ENCODE results near the gene FICD. TPM values are rescaled to one million over a fixed set of nuclear protein-coding genes. Genes with fewer than 3 reads are reported as not detected.

Gene FICD
- total and polyA plus RNA-seq, 2 of the 13 experiments (the other 11 are each of a cell fraction or from before 2014, with no cell fraction given) = 0.99 to 3.0 TPM

DNA sequence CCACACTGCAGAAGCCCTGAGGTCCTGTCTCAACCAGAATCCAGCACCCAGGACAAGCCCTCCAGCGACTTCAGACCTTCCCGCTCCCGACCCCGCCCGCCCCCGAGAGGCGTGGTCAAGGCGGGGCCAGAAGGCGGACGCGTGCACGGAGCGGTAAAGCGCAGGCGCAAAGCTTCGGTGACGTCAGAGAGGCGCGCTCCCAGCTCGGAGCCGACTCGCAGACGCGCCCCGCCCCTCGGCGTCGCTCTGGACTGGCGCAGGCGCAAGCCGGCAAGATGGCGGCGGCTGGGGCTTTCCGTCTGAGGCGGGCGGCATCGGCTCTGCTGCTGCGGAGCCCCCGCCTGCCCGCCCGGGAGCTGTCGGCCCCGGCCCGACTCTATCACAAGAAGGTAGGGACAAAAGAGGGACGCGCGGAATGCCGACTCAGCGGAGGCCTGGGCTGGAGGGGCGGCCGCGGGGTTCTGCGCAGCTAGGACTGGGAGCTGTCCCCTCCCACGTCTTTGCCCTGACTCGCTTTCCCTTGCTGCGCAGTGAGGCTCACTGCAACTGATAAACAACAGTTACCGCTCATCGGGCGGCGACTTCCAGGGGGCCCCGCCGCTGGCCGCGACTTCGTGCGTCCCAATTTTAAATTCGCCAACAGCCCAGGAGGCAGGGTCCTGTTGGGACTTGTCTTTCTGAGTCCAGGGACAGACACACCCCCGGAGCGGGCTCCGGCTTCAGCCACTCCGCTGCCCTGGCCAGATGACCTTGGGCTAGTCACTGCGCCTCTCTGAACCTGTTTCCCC, 47.5 kb downstream of the FICD start, which contains the start of gene ISCU (continued):
- TF ChIP-seq, protein P1, sequence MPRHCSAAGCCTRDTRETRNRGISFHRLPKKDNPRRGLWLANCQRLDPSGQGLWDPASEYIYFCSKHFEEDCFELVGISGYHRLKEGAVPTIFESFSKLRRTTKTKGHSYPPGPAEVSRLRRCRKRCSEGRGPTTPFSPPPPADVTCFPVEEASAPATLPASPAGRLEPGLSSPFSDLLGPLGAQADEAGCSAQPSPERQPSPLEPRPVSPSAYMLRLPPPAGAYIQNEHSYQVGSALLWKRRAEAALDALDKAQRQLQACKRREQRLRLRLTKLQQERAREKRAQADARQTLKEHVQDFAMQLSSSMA (CRISPR knock-in tag; IDR thresholded peaks at IDR 0.05) = peak; percentile 99
- TF ChIP-seq SOX5 (CRISPR knock-in tag; IDR thresholded peaks at IDR 0.05; ENCODE audit: borderline replicate concordance) (no peak), ZKSCAN1 (IDR thresholded peaks at IDR 0.05; ENCODE audit: low read length) (no peak), GATAD2A (CRISPR knock-in tag; IDR thresholded peaks at IDR 0.05) (no peak), CCAR2 (optimal IDR thresholded peaks at IDR 0.05; ENCODE audit: low read depth, low read length) (no peak), EEA1 (CRISPR knock-in tag; IDR thresholded peaks at IDR 0.05; ENCODE audit: borderline replicate concordance) (0 out of 2 replicates have a peak, but pooled peaks have one; percentile 71), GATAD1 (CRISPR knock-in tag; IDR thresholded peaks at IDR 0.05) (peak; percentile 93), ARID2 (CRISPR knock-in tag; IDR thresholded peaks at IDR 0.05; ENCODE audit: borderline replicate concordance) (0 out of 2 replicates have a peak, but pooled peaks have one; percentile 63)
- TF ChIP-seq, protein P2, sequence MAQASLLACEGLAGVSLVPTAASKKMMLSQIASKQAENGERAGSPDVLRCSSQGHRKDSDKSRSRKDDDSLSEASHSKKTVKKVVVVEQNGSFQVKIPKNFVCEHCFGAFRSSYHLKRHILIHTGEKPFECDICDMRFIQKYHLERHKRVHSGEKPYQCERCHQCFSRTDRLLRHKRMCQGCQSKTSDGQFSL (CRISPR knock-in tag; IDR thresholded peaks at IDR 0.05) = peak; percentile 50; the same call in 1 of the 2 replicates
- TF ChIP-seq, protein P3, sequence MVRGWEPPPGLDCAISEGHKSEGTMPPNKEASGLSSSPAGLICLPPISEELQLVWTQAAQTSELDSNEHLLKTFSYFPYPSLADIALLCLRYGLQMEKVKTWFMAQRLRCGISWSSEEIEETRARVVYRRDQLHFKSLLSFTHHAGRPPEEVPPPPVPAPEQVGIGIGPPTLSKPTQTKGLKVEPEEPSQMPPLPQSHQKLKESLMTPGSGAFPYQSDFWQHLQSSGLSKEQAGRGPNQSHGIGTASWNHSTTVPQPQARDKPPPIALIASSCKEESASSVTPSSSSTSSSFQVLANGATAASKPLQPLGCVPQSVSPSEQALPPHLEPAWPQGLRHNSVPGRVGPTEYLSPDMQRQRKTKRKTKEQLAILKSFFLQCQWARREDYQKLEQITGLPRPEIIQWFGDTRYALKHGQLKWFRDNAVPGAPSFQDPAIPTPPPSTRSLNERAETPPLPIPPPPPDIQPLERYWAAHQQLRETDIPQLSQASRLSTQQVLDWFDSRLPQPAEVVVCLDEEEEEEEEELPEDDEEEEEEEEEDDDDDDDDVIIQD (CRISPR knock-in tag; IDR thresholded peaks at IDR 0.05; ENCODE audit: low read depth) = peak; percentile 61; the same call in 1 of the 2 replicates
- TF ChIP-seq, protein P4, sequence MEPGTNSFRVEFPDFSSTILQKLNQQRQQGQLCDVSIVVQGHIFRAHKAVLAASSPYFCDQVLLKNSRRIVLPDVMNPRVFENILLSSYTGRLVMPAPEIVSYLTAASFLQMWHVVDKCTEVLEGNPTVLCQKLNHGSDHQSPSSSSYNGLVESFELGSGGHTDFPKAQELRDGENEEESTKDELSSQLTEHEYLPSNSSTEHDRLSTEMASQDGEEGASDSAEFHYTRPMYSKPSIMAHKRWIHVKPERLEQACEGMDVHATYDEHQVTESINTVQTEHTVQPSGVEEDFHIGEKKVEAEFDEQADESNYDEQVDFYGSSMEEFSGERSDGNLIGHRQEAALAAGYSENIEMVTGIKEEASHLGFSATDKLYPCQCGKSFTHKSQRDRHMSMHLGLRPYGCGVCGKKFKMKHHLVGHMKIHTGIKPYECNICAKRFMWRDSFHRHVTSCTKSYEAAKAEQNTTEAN (CRISPR knock-in tag; conservative IDR thresholded peaks at IDR 0.05) = 0 out of 2 replicates have a peak, but pooled peaks have one; percentile 14
- TF ChIP-seq, protein P5, sequence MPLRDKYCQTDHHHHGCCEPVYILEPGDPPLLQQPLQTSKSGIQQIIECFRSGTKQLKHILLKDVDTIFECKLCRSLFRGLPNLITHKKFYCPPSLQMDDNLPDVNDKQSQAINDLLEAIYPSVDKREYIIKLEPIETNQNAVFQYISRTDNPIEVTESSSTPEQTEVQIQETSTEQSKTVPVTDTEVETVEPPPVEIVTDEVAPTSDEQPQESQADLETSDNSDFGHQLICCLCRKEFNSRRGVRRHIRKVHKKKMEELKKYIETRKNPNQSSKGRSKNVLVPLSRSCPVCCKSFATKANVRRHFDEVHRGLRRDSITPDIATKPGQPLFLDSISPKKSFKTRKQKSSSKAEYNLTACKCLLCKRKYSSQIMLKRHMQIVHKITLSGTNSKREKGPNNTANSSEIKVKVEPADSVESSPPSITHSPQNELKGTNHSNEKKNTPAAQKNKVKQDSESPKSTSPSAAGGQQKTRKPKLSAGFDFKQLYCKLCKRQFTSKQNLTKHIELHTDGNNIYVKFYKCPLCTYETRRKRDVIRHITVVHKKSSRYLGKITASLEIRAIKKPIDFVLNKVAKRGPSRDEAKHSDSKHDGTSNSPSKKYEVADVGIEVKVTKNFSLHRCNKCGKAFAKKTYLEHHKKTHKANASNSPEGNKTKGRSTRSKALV (CRISPR knock-in tag; IDR thresholded peaks at IDR 0.05) = peak; percentile 18

All from HepG2 (cell line).